Measurements from ENCODE around the gene WDR44.
"Not testable (repeated sequence)": the region's sequence is repeated elsewhere in the genome, so short reads cannot be mapped to it uniquely, and the experiment has no call there.

WDR44 gene

GRCh38 chrX:118356154-118356701 lies 10.3 kb downstream of the WDR44 start:
- DNase-seq (ENCODE audit: low read depth) = no peak

GRCh38 chrX:118360429-118361125 lies 14.7 kb downstream of the WDR44 start:
- DNase-seq (ENCODE audit: low read depth) = no peak

GRCh38 chrX:118364261-118364660 lies 18.4 kb downstream of the WDR44 start:
- no peak for DNase-seq (ENCODE audit: low read depth)

- DNase-seq (ENCODE audit: low read depth) = no peak
Observed at GRCh38 chrX:118367338-118367737, 21.4 kb downstream of the WDR44 start.

- no peak for DNase-seq (ENCODE audit: low read depth)
Observed at GRCh38 chrX:118368398-118368797, 22.5 kb downstream of the WDR44 start.

- DNase-seq (ENCODE audit: low read depth) = no peak
Observed at GRCh38 chrX:118370921-118371624, 25.2 kb downstream of the WDR44 start.

- no peak for DNase-seq (ENCODE audit: low read depth)
Observed at GRCh38 chrX:118373538-118373937, 27.6 kb downstream of the WDR44 start.

- no peak for DNase-seq (ENCODE audit: low read depth)
Observed at GRCh38 chrX:118383120-118383519, 37.2 kb downstream of the WDR44 start.

GRCh38 chrX:118392716-118393115 lies 46.8 kb downstream of the WDR44 start:
- DNase-seq (ENCODE audit: low read depth) = no peak

- no peak for DNase-seq (ENCODE audit: low read depth)
Observed at GRCh38 chrX:118396113-118396512, 50.2 kb downstream of the WDR44 start.

- no peak for DNase-seq (ENCODE audit: low read depth)
Observed at GRCh38 chrX:118418811-118419251, 72.9 kb downstream of the WDR44 start.

- DNase-seq (ENCODE audit: low read depth) = no peak
Observed at GRCh38 chrX:118420462-118420861, 74.6 kb downstream of the WDR44 start.

- DNase-seq (ENCODE audit: low read depth) = no peak
Observed at GRCh38 chrX:118423558-118423957, 77.7 kb downstream of the WDR44 start.

GRCh38 chrX:118432799-118433198 lies 86.9 kb downstream of the WDR44 start:
- DNase-seq (ENCODE audit: low read depth) = no peak

- no peak for DNase-seq (ENCODE audit: low read depth)
Observed at GRCh38 chrX:118437283-118437682, 91.4 kb downstream of the WDR44 start.

- no peak for DNase-seq (ENCODE audit: low read depth)
Observed at GRCh38 chrX:118448273-118448783, 102.4 kb downstream of the WDR44 start.

GRCh38 chrX:118455013-118455412 lies 109.1 kb downstream of the WDR44 start:
- no peak for DNase-seq (ENCODE audit: low read depth)

GRCh38 chrX:118459494-118459893 lies 113.6 kb downstream of the WDR44 start:
- DNase-seq (ENCODE audit: low read depth) = no peak

GRCh38 chrX:118464501-118464900 lies 118.6 kb downstream of the WDR44 start:
- no peak for DNase-seq (ENCODE audit: low read depth)

GRCh38 chrX:118468122-118468521 lies 122.2 kb downstream of the WDR44 start:
- DNase-seq (ENCODE audit: low read depth) = no peak

- not testable (repeated sequence) for DNase-seq (ENCODE audit: low read depth)
Observed at GRCh38 chrX:118470721-118471347, 124.9 kb downstream of the WDR44 start.

GRCh38 chrX:118474586-118474985 lies 128.7 kb downstream of the WDR44 start:
- no peak for DNase-seq (ENCODE audit: low read depth)

- no peak for DNase-seq (ENCODE audit: low read depth)
Observed at GRCh38 chrX:118475903-118476302, 130.0 kb downstream of the WDR44 start.
